Astrocyte (in vitro differentiated cells and primary cell): ENCODE results near the gene HOXD10.

Experiments
- EZH2 ChIP-seq: IDR thresholded peaks from 2 replicates; pipeline ENCODE4 v1.6.1; 2012; ENCODE audit warnings: mild to moderate bottlenecking, low read length, inconsistent platforms; ENCODE audit not compliant: insufficient read depth
- TF ChIP-seq, protein P1 (sequence below): IDR thresholded peaks from 2 replicates; pipeline ENCODE4 v1.5.1; 2011; ENCODE audit warnings: low read depth, mild to moderate bottlenecking, inconsistent platforms, low read length, moderate library complexity; ENCODE audit not compliant: insufficient read depth

DNA sequence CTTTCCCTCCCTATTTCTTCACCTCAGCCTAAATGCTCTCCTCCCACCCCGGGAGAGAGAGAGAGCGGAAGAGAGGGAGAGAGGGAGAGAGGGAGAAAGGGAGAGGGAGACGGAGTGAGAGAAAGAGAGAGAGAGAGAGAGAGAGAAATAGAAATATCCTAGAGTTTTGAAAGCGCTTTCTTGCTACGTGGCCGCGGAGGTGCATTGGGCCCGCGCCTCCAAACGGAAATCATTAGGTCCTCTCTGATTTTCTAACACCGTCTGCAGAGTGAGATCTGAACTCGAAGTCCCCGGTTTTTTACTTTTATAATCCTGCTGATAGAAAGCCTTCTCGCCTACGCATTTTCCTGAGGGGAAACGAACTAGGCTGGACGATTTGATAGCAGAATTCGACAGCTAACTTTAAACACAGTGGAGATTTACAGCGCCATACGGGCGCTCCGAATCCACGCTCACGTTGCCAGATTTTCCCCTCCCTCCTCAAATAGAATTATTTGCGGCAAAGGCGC lies 31.9 kb upstream of the HOXD10 start:
- TF ChIP-seq, protein P1, sequence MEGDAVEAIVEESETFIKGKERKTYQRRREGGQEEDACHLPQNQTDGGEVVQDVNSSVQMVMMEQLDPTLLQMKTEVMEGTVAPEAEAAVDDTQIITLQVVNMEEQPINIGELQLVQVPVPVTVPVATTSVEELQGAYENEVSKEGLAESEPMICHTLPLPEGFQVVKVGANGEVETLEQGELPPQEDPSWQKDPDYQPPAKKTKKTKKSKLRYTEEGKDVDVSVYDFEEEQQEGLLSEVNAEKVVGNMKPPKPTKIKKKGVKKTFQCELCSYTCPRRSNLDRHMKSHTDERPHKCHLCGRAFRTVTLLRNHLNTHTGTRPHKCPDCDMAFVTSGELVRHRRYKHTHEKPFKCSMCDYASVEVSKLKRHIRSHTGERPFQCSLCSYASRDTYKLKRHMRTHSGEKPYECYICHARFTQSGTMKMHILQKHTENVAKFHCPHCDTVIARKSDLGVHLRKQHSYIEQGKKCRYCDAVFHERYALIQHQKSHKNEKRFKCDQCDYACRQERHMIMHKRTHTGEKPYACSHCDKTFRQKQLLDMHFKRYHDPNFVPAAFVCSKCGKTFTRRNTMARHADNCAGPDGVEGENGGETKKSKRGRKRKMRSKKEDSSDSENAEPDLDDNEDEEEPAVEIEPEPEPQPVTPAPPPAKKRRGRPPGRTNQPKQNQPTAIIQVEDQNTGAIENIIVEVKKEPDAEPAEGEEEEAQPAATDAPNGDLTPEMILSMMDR = no peak
- TF ChIP-seq EZH2 = peak; percentile 6
